Activated CD8-positive, alpha-beta T cell treated with anti-CD3 and anti-CD28 coated beads, Interleukin-2, amount 10 ng/mL, durations not matched to agents 7 days and 5 days (primary cell): Measurements from ENCODE around the gene CD82. TPM values are rescaled to one million over a fixed set of nuclear protein-coding genes. Genes with fewer than 3 reads are reported as not detected.

Experiments used
- ATAC-seq: fragments of 150-1000 bp; cut with Tn5 transposase; one replicate; pipeline ENCODE4 v1.10.0; 2021; ENCODE audit warnings: moderate library complexity
- CTCF ChIA-PET: fragments of 350-600 bp; sonication (Branson Sonifier 250); formaldehyde crosslinking; loops from one replicate; lab custom pipeline; 2021; ENCODE audit warnings: antibody characterized with exemption; lab: Charles Lee
- POLR2A ChIA-PET: fragments of 350-600 bp; sonication (Branson Sonifier 250); formaldehyde crosslinking; loops from one replicate; lab custom pipeline; 2021; ENCODE audit warnings: antibody characterized with exemption; lab: Charles Lee
- DNase-seq: peaks from one replicate; pipeline ENCODE4 v3.0.0-alpha.2; 2020
- H3K27ac Mint-ChIP-seq: one replicate; pipeline ENCODE4 v1.8.0; 2021; ENCODE audit warnings: mild to moderate bottlenecking, mixed read lengths
- H3K27me3 Mint-ChIP-seq: one replicate; pipeline ENCODE4 v1.8.0; 2021; ENCODE audit warnings: low read depth, mixed read lengths
- H3K36me3 Mint-ChIP-seq: one replicate; pipeline ENCODE4 v1.8.0; 2021; ENCODE audit warnings: low read depth, mixed read lengths
- H3K4me1 Mint-ChIP-seq: one replicate; pipeline ENCODE4 v1.8.0; 2021; ENCODE audit warnings: low read depth, mixed read lengths
- H3K4me3 Mint-ChIP-seq: one replicate; pipeline ENCODE4 v1.8.0; 2021; ENCODE audit warnings: mild to moderate bottlenecking, mixed read lengths
- H3K9me3 Mint-ChIP-seq: one replicate; pipeline ENCODE4 v1.8.0; 2022; ENCODE audit warnings: mixed read lengths; ENCODE audit not compliant: insufficient read depth
- total RNA-seq, 2 experiments: library from RNA; stranded (reverse); gene quantifications; one replicate each; pipeline ENCODE4 v1.2.3, GENCODE V29; 2021

CD82 gene
- total RNA-seq, 2 experiments from 2014 or later: 68.2 to 72.9 TPM

- no peak overlapping the region for H3K4me3 Mint-ChIP-seq
Measured at GRCh38 chr11:44526438-44526837, 39.0 kb upstream of the CD82 start.

GRCh38 chr11:44527476-44527875, 38.0 kb upstream of the CD82 start:
- ChIA-PET POLR2A (no interaction called here), CTCF (no interaction called here)
- H3K4me1 Mint-ChIP-seq: peaks cover 30% of the 10 kb centered on the region
- H3K4me3 Mint-ChIP-seq: no peak overlapping the region
- H3K27me3 Mint-ChIP-seq: peaks cover 4% of the 10 kb centered on the region
- ATAC-seq: no peak
- no peaks in the 10 kb centered on the region for H3K9me3 Mint-ChIP-seq
- no peak for DNase-seq
- no peaks in the 10 kb centered on the region for H3K36me3 Mint-ChIP-seq
- H3K27ac Mint-ChIP-seq: no peak overlapping the region

More at GRCh38 chr11:44526438-44526837, 39.0 kb upstream of the CD82 start:
- Mint-ChIP-seq H3K36me3 (no peaks in the 10 kb centered on the region), H3K4me1 (peaks cover 27% of the 10 kb centered on the region), H3K27ac (no peak overlapping the region), H3K9me3 (no peaks in the 10 kb centered on the region), H3K27me3 (peaks cover 6% of the 10 kb centered on the region)
- no peak for DNase-seq
- ChIA-PET POLR2A (no interaction called here), CTCF (no interaction called here)
- ATAC-seq: no peak

GRCh38 chr11:44528103-44528502, 37.4 kb upstream of the CD82 start:
- H3K27me3 Mint-ChIP-seq: no peaks in the 10 kb centered on the region
- no peak overlapping the region for H3K27ac Mint-ChIP-seq
- no peak overlapping the region for H3K4me3 Mint-ChIP-seq
- no peaks in the 10 kb centered on the region for H3K9me3 Mint-ChIP-seq
- ATAC-seq (no peak), DNase-seq (no peak)
- ChIA-PET POLR2A (no interaction called here), CTCF (no interaction called here)
- H3K4me1 Mint-ChIP-seq: peaks cover 30% of the 10 kb centered on the region
- H3K36me3 Mint-ChIP-seq: no peaks in the 10 kb centered on the region

DNA sequence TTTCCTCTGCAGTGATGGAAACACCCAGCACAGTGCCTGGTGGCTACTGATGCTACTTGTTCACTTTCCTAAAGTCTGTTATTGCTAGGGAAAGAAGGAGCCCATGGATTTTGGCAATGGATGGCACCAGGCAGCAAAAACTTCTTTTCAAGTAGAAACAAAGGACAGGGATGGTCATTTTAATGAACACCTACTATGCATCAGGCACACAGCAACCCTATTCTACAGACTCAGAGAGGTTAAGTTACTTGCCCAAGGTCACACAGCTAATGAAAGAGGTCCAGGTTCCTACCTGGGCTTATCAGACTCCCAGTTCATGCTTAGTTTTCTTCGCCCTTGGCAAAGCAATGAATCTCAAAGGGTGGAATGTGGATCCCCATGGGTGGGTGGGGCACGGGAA, 36.9 kb upstream of the CD82 start:
- ATAC-seq: no peak
- no peak overlapping the region for H3K27ac Mint-ChIP-seq
- peaks cover 29% of the 10 kb centered on the region for H3K4me1 Mint-ChIP-seq
- H3K27me3 Mint-ChIP-seq: no peaks in the 10 kb centered on the region
- no peaks in the 10 kb centered on the region for H3K36me3 Mint-ChIP-seq
- ChIA-PET POLR2A (no interaction called here), CTCF (no interaction called here)
- no peaks in the 10 kb centered on the region for H3K9me3 Mint-ChIP-seq
- no peak overlapping the region for H3K4me3 Mint-ChIP-seq
- no peak for DNase-seq

DNA sequence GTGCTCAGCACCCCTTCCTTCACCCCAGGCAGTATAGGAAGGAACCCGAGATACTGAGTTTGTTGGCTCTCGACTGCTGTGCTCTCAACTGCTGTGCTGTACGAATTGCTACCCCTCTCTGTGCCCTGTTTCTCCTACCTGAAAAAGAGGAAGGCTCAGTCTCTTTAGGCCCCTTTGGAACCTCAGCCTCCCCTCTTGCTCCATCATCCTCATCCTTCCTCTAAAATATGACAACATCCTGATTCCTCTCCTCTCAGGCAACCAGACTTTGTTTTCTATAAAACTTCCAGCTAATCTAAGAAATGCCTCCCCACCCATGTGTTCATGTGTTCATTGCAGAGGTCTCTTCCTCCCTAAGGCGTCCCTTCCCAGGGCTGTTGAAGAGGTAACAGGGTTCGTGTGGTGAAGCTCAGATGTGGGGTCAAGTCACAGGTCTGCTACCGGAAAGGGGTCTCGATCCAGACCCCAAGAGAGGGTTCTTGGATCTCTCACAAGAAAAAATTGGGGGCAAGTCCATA, 35.5 kb upstream of the CD82 start:
- H3K36me3 Mint-ChIP-seq: no peaks in the 10 kb centered on the region
- CTCF ChIA-PET: interaction anchor here (1.0 to 1.2 kb wide), 2 partner anchors 9 to 420 kb away, joined by 3 read pairs; no protein-coding TSS in a partner anchor
- no peaks in the 10 kb centered on the region for H3K9me3 Mint-ChIP-seq
- POLR2A ChIA-PET: no interaction called here
- peak overlapping the region; percentile 58 for H3K4me3 Mint-ChIP-seq
- peaks cover 7% of the 10 kb centered on the region for H3K27me3 Mint-ChIP-seq
- no peak for DNase-seq
- peak overlapping the region; percentile 89 for H3K27ac Mint-ChIP-seq
- H3K4me1 Mint-ChIP-seq: peaks cover 27% of the 10 kb centered on the region
- ATAC-seq: peak; percentile 14

- CTCF ChIA-PET: interaction anchor here (1.0 to 1.2 kb wide), 2 partner anchors 8 to 421 kb away, joined by 3 read pairs; no protein-coding TSS in a partner anchor
- POLR2A ChIA-PET: no interaction called here
Measured at GRCh38 chr11:44530413-44531115, 34.9 kb upstream of the CD82 start.

DNA sequence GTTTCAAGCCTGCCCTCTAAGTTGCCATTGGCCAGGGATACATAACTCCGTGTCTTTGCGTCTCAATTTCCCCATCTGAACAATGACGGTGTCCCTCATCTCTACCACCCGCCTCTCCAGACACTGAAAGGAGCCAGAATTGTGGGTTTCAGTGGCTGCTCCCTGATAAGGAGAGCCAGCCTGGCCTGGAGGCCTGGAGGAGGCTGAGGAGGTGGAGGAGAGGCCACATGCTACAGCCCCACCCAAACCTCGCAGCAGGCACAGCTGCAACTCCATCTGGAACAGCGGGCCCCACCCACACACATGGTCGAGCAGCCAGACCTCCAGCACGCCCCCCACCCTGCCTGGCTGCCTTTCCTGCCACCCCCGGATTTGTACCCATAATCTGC, 34.4 kb upstream of the CD82 start:
- H3K4me3 Mint-ChIP-seq: no peak overlapping the region
- ChIA-PET POLR2A (no interaction called here), CTCF (interaction anchor here (1.1 kb wide), 1 partner anchor 245 kb away, joined by 3 read pairs; no protein-coding TSS in a partner anchor)
- H3K4me1 Mint-ChIP-seq: peaks cover 27% of the 10 kb centered on the region
- no peaks in the 10 kb centered on the region for H3K9me3 Mint-ChIP-seq
- H3K27me3 Mint-ChIP-seq: peaks cover 8% of the 10 kb centered on the region
- ATAC-seq (no peak), DNase-seq (no peak)
- peak overlapping the region; percentile 74 for H3K27ac Mint-ChIP-seq
- H3K36me3 Mint-ChIP-seq: no peaks in the 10 kb centered on the region

More at GRCh38 chr11:44530413-44531115, 34.9 kb upstream of the CD82 start:
- ATAC-seq (peak; percentile 97), DNase-seq (peak; percentile 78)
- peaks cover 27% of the 10 kb centered on the region for H3K4me1 Mint-ChIP-seq
- no peaks in the 10 kb centered on the region for H3K9me3 Mint-ChIP-seq
- no peaks in the 10 kb centered on the region for H3K36me3 Mint-ChIP-seq
- H3K27ac Mint-ChIP-seq: peak overlapping the region; percentile 89
- peaks cover 8% of the 10 kb centered on the region for H3K27me3 Mint-ChIP-seq
- H3K4me3 Mint-ChIP-seq: peak overlapping the region; percentile 58

- ATAC-seq (no peak), DNase-seq (no peak)
- Mint-ChIP-seq H3K27ac (peak overlapping the region; percentile 74), H3K4me3 (no peak overlapping the region), H3K9me3 (no peaks in the 10 kb centered on the region), H3K36me3 (no peaks in the 10 kb centered on the region), H3K4me1 (peaks cover 27% of the 10 kb centered on the region), H3K27me3 (peaks cover 8% of the 10 kb centered on the region)
- CTCF ChIA-PET: interaction anchor here (1.1 to 1.5 kb wide), 2 partner anchors 8 to 246 kb away, joined by 3 to 9 read pairs; no protein-coding TSS in a partner anchor
- POLR2A ChIA-PET: no interaction called here
Measured at GRCh38 chr11:44531636-44532035, 33.8 kb upstream of the CD82 start.

- peaks cover 8% of the 10 kb centered on the region for H3K27me3 Mint-ChIP-seq
- H3K27ac Mint-ChIP-seq: no peak overlapping the region
- H3K4me3 Mint-ChIP-seq: no peak overlapping the region
- CTCF ChIA-PET: interaction anchor here (1.5 kb wide), 1 partner anchor 10 kb away, joined by 9 read pairs; no protein-coding TSS in a partner anchor
- H3K9me3 Mint-ChIP-seq: no peaks in the 10 kb centered on the region
- peaks cover 24% of the 10 kb centered on the region for H3K4me1 Mint-ChIP-seq
- POLR2A ChIA-PET: no interaction called here
- DNase-seq (no peak), ATAC-seq (no peak)
- H3K36me3 Mint-ChIP-seq: no peaks in the 10 kb centered on the region
Measured at GRCh38 chr11:44532809-44533208, 32.7 kb upstream of the CD82 start.

- Mint-ChIP-seq H3K36me3 (no peaks in the 10 kb centered on the region), H3K27ac (no peak overlapping the region), H3K9me3 (no peaks in the 10 kb centered on the region), H3K27me3 (peaks cover 8% of the 10 kb centered on the region), H3K4me1 (peaks cover 23% of the 10 kb centered on the region), H3K4me3 (no peak overlapping the region)
- no peak for DNase-seq
- ATAC-seq: no peak
- POLR2A ChIA-PET: no interaction called here
- CTCF ChIA-PET: interaction anchor here (0.9 to 1.7 kb wide), 4 partner anchors 10 to 439 kb away, joined by 3 to 11 read pairs (median 3); partner anchors contain the start of gene EXT2
Measured at GRCh38 chr11:44533921-44534711, 31.3 kb upstream of the CD82 start.

DNA sequence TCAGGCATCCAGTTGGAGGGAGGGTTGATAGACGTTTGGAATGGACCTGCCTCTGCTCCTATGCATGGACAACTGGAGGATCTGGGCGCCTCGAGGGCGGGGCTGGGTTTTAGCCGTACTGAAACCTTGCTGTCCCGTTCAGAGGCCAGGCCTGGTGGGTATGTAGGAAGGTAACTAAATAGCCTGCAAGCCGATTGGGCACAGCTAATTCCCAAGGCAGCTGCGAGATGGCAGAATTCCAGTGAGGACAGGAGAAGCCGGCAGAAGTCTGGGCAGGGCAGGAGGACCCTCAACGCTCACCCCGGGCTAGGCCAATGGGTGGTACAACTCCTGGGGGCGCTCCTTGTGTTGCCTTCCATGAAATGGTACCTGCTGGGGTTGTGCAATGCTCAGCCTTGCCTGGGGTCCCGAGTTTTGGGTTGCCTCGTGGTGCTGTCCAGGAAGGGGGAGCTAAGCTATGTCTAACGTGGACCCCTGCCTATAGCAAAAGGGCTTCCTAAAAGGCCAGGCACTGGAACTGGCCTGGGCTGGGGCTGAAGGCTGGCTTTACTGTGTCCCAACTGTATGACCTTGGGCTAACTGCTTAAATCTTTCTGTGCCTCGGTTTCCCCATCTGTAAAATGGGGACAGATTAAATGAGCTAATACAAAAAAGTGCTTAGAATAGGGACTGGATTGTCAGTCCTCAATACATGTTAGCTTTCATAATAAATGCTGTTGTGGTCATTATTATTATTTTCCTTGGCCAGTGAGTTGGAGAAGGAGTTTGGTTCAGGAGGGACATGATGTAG, 30.1 kb upstream of the CD82 start:
- Mint-ChIP-seq H3K36me3 (no peaks in the 10 kb centered on the region), H3K9me3 (no peaks in the 10 kb centered on the region), H3K4me1 (peaks cover 13% of the 10 kb centered on the region), H3K27ac (no peak overlapping the region), H3K27me3 (peaks cover 8% of the 10 kb centered on the region), H3K4me3 (no peak overlapping the region)
- ChIA-PET CTCF (interaction anchor here (0.7 to 1.7 kb wide), 5 partner anchors 12 to 87 kb away, joined by 3 to 11 read pairs (median 6); no protein-coding TSS in a partner anchor), POLR2A (no interaction called here)
- ATAC-seq (no peak), DNase-seq (no peak)
